CD4-positive, alpha-beta T cell (primary cell): ENCODE data around the gene LCNL1. TPM values are rescaled to one million over a fixed set of nuclear protein-coding genes. Genes with fewer than 3 reads are reported as not detected.

Experiments used
- ATAC-seq: fragments of 200-7000 bp; cut with Tn5 transposase; one replicate; pipeline ENCODE4 v1.10.0; 2022; ENCODE audit warnings: mild to moderate bottlenecking; ENCODE audit not compliant: poor library complexity
- CTCF ChIA-PET: fragments of 350-600 bp; sonication (Branson Sonifier 250); formaldehyde crosslinking; loops from one replicate; lab custom pipeline; 2021; ENCODE audit warnings: antibody characterized with exemption, inconsistent platforms; lab: Charles Lee
- POLR2A ChIA-PET: fragments of 350-600 bp; sonication (Branson Sonifier 250); formaldehyde crosslinking; loops from one replicate; lab custom pipeline; 2021; ENCODE audit warnings: antibody characterized with exemption, inconsistent platforms; lab: Charles Lee
- DNase-seq, 14 experiments: peaks; one replicate each; pipeline ENCODE4 v3.0.0-alpha.2; 2013 to 2020; ENCODE audit warnings: mixed read lengths in 2 of 14
- H3K27ac ChIP-seq, 2 donors: one replicate each; pipeline versions ENCODE4 v1.5.1 to v1.7.0; 2013; ENCODE audit warnings: low read length in 2 of 2, low read depth in 1 of 2, mild to moderate bottlenecking in 1 of 2
- H3K27me3 ChIP-seq, 2 experiments: 1 replicate in 1 of 2; 2 replicates in 1 of 2; pipeline versions ENCODE4 v1.6.1 to v1.7.0; 2013; ENCODE audit warnings: low read length in 2 of 2, control low read depth in 1 of 2, mild to moderate bottlenecking in 1 of 2, moderate library complexity in 1 of 2; ENCODE audit not compliant: insufficient read depth in 2 of 2, control insufficient read depth in 1 of 2
- H3K36me3 ChIP-seq: one replicate; pipeline ENCODE4 v1.6.1; 2013; ENCODE audit warnings: low read length, control low read depth; ENCODE audit not compliant: insufficient read depth
- H3K4me1 ChIP-seq: one replicate; pipeline ENCODE4 v1.6.1; 2013; ENCODE audit warnings: low read length, control low read depth; ENCODE audit not compliant: insufficient read depth
- H3K4me3 ChIP-seq: one replicate; pipeline ENCODE4 v1.5.1; 2013; ENCODE audit warnings: mild to moderate bottlenecking, low read length, moderate library complexity
- H3K9me3 ChIP-seq, 2 experiments: 1 replicate in 1 of 2; 2 replicates in 1 of 2; pipeline versions ENCODE4 v1.6.1 to v1.7.0; 2013; ENCODE audit warnings: low read length in 2 of 2, mild to moderate bottlenecking in 2 of 2, control low read depth in 1 of 2, moderate library complexity in 1 of 2; ENCODE audit not compliant: control insufficient read depth in 1 of 2, insufficient read depth in 1 of 2
- H3K27ac Mint-ChIP-seq: one replicate; pipeline ENCODE4 v1.8.0; 2020; ENCODE audit warnings: mixed read lengths
- H3K27me3 Mint-ChIP-seq: one replicate; pipeline ENCODE4 v1.8.0; 2021; ENCODE audit warnings: mixed read lengths
- H3K36me3 Mint-ChIP-seq: one replicate; pipeline ENCODE4 v1.8.0; 2021; ENCODE audit warnings: low read depth, mixed read lengths
- H3K4me1 Mint-ChIP-seq: one replicate; pipeline ENCODE4 v1.8.0; 2021; ENCODE audit warnings: low read depth, mixed read lengths
- H3K4me3 Mint-ChIP-seq: one replicate; pipeline ENCODE4 v1.8.0; 2020; ENCODE audit warnings: mild to moderate bottlenecking, mixed read lengths
- H3K9me3 Mint-ChIP-seq: one replicate; pipeline ENCODE4 v1.8.0; 2020; ENCODE audit warnings: mixed read lengths
- intact Hi-C, 2 experiments: fragments of 100-400 bp; cut with DNase I in 1 of 2; cut with micrococcal nuclease in 1 of 2; formaldehyde crosslinking; loops; one replicate each; pipeline versions ENCODE4 v1.15.1 to v1.9.0; 2023 to 2025; cut with DNase I, micrococcal nuclease
- total RNA-seq, 174 experiments: library from RNA in 2 of 174; stranded (reverse) in 2 of 174; gene quantifications; one replicate each; pipeline ENCODE4 v1.2.3 and lab custom pipeline; 2021 to 2026
- TF ChIP-seq, protein P1 (sequence below): fragments of 200-600 bp; IDR thresholded peaks from one replicate; pipeline ENCODE4 v1.8.0; 2022; ENCODE audit warnings: antibody characterized with exemption, mild to moderate bottlenecking

The LCNL1 gene
- total RNA-seq, 2 experiments from 2014 or later, result 0.93 to 1.0 TPM

DNA sequence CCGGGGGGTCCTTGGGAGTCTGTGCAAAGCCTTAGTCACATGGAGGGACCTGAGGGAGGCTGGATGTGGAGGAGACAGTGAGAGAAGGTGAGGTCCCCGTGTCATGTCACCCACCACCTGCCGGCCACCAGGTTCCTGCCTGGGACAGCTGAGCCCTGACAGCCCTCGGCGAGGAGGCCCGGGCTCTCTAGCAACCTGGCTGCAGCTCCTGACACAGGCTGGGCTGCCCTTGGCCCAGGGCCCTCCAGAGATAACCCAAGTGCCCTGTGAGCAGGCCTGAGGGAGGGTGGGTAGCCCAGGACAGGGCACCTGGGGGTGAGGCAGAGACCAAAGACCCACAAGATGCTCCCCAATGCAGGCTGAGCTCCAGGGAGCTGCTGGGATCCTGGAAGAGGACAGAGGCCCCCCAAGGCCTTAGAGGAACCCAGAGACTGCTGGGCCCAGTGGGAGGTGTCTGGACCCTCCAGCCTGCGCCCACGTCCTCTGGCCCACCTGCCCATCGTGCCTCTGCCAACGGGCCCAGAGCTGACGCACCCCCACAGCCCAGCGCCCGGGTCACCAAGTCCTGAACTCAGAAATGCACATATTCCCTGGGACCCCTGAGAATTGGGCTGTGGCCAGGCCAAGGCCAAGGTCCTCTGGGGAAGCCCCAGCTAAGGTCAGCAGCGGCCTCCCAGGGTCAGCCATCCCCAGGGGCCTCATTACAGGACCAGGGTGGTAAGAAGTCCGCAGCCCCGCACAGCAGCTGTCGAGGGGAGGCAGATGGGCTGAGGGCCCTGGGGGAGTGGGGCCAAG, 14.3 kb upstream of the LCNL1 start:
- no peak overlapping the region for H3K4me3 Mint-ChIP-seq
- intact Hi-C loops, result no loop called here
- H3K27ac ChIP-seq, result no peak overlapping the region
- DNase-seq (no peak), ATAC-seq (no peak)
- CTCF ChIA-PET, result no interaction called here
- POLR2A ChIA-PET, result no interaction called here
- TF ChIP-seq, protein P1, sequence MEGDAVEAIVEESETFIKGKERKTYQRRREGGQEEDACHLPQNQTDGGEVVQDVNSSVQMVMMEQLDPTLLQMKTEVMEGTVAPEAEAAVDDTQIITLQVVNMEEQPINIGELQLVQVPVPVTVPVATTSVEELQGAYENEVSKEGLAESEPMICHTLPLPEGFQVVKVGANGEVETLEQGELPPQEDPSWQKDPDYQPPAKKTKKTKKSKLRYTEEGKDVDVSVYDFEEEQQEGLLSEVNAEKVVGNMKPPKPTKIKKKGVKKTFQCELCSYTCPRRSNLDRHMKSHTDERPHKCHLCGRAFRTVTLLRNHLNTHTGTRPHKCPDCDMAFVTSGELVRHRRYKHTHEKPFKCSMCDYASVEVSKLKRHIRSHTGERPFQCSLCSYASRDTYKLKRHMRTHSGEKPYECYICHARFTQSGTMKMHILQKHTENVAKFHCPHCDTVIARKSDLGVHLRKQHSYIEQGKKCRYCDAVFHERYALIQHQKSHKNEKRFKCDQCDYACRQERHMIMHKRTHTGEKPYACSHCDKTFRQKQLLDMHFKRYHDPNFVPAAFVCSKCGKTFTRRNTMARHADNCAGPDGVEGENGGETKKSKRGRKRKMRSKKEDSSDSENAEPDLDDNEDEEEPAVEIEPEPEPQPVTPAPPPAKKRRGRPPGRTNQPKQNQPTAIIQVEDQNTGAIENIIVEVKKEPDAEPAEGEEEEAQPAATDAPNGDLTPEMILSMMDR, result no peak
- no peaks in the 10 kb centered on the region for H3K9me3 ChIP-seq
- H3K4me3 ChIP-seq, result no peak overlapping the region
- H3K27ac Mint-ChIP-seq, result no peak overlapping the region
- H3K27me3 ChIP-seq, result no peaks in the 10 kb centered on the region
- H3K36me3 ChIP-seq, result no peaks in the 10 kb centered on the region
- H3K4me1 ChIP-seq, result peaks cover 42% of the 10 kb centered on the region
- peaks cover 15% of the 10 kb centered on the region for H3K4me1 Mint-ChIP-seq
- no peaks in the 10 kb centered on the region for H3K9me3 Mint-ChIP-seq
- no peaks in the 10 kb centered on the region for H3K36me3 Mint-ChIP-seq
- no peaks in the 10 kb centered on the region for H3K27me3 Mint-ChIP-seq

DNA sequence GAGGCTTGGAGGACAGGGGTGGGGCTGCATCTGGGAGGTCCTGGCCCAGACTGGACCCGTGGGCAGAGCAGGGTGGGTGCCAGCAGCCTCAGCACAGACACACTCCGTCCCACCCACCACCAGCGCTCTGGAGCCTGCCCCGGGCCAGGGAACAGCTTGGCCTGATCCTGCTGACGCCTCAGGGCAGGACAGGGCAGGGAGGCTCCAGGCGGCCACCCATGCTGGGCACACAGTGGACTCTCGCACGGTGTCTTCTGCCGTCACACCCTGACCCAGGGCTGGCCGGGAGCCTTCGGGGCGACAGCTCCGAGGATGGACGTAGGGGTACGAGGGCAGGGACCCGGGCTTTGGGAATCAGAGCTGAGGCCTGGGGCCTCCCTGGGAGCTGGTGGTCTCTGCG, 13.6 kb upstream of the LCNL1 start:
- no peak for ATAC-seq
- Mint-ChIP-seq H3K4me3 (no peak overlapping the region), H3K27me3 (no peaks in the 10 kb centered on the region), H3K4me1 (peaks cover 15% of the 10 kb centered on the region), H3K9me3 (no peaks in the 10 kb centered on the region), H3K27ac (no peak overlapping the region), H3K36me3 (no peaks in the 10 kb centered on the region)
- ChIA-PET POLR2A (no interaction called here), CTCF (no interaction called here)
- no peaks in the 10 kb centered on the region for H3K9me3 ChIP-seq
- intact Hi-C loops, result no loop called here
- no peak for DNase-seq
- H3K27ac ChIP-seq, result no peak overlapping the region
- H3K36me3 ChIP-seq, result no peaks in the 10 kb centered on the region
- no peak overlapping the region for H3K4me3 ChIP-seq
- no peaks in the 10 kb centered on the region for H3K27me3 ChIP-seq
- TF ChIP-seq, protein P1, result no peak
- peaks cover 42% of the 10 kb centered on the region for H3K4me1 ChIP-seq

DNA sequence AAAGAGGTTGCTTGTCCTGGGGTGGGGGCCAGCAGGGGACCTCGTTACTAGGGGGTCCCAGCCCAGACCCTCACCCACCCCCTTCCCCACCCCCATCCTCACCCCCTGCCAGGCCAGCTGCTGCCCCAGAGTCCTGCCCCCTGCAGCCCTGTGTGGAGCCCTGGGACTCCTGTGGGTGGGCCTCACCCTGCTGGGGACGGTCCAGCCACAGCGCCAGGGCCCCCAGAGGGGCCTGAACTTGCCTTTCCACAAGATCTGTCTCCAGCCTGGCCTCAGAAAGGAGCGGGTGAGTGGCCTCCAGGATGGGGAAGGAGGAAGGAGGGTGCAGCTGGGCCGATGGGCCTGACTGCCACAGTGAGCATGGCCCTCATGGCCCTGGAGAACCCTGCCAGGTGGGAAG, 13.0 kb upstream of the LCNL1 start:
- no peaks in the 10 kb centered on the region for H3K9me3 ChIP-seq
- peaks cover 42% of the 10 kb centered on the region for H3K4me1 ChIP-seq
- Mint-ChIP-seq H3K4me1 (peaks cover 14% of the 10 kb centered on the region), H3K27ac (no peak overlapping the region), H3K9me3 (no peaks in the 10 kb centered on the region), H3K36me3 (no peaks in the 10 kb centered on the region), H3K27me3 (no peaks in the 10 kb centered on the region), H3K4me3 (no peak overlapping the region)
- no peaks in the 10 kb centered on the region for H3K36me3 ChIP-seq
- H3K27me3 ChIP-seq, result no peaks in the 10 kb centered on the region
- no peak overlapping the region for H3K27ac ChIP-seq
- ATAC-seq, result no peak
- CTCF ChIA-PET, result no interaction called here
- TF ChIP-seq, protein P1, result no peak
- intact Hi-C loops, result no loop called here
- no peak for DNase-seq
- POLR2A ChIA-PET, result no interaction called here
- H3K4me3 ChIP-seq, result no peak overlapping the region
